Measurements from ENCODE around the gene DESI2.

Gene DESI2

GRCh38 chr1:244751271-244751895 is 98.5 kb downstream of the DESI2 start:
- no peak for DNase-seq (ENCODE audit: low read depth in 1 of 2, low spot score in 1 of 2)

DNA sequence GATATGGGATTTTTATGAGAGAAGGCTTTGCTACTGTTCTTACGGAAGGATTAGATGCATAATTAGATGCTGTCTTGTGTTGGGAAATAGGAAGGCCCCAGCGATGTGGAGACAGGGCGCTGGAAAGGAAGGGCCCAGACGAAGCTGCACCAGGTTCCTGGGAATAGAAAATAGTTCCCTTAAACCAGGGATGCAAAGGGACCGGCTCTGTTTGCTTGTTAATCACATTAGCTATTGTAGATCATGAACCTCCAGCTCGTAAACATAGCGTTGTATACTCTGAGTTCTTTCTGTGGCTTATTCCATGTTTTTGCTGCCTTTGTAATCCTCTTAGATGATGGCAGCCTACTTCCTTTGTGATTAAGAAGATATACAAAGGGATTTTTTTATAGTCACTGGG is 102.7 kb downstream of the DESI2 start:
- DNase-seq (ENCODE audit: low read depth in 1 of 2, low spot score in 1 of 2): no peak

- DNase-seq (ENCODE audit: low read depth in 1 of 2, low spot score in 1 of 2): no peak
Measured at GRCh38 chr1:244757091-244757939, 104.4 kb downstream of the DESI2 start.
